GM19468 (cell line): ENCODE measurements around the gene RORC.

Source experiments
- ATAC-seq: cut with Tn5 transposase; IDR thresholded peaks from one replicate; pipeline ENCODE4 v1.9.1; 2021; ENCODE audit warnings: mild to moderate bottlenecking, moderate library complexity, moderate number of reproducible peaks; ENCODE audit not compliant: unreplicated experiment; ENCODE audit errors: extremely low read depth

RORC gene

DNA sequence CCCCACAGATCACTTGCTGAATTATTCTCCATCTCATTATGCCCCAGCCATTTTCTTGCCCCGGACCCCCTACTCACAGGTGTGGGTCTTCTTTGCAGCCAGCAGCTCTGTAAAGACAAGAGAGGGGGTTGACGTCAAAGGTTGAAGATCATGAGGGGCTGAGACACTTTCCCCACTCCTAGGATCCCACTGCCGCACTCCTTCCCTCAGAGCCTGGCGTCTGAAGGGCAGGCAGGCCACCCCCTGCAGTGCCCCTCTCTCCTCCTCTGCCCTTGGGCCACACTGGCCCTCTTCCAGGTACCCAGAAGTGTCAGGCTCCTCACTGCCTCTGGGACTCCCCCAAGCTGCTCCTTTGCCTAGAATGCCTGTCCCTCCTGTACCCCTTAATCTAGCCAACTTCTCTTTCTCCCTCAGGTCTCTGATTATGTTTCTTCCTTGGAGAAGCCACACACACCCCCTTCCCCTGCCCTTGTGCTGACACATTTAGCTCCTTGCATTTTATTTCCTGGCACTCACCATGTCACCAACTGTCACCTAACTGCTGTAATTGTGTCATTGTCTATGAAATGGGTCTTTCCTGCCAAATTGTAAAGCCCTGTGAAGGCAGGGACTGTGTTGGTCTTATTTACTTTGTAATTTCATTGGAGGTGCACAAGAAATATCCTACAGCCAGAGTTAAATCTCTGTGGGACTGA, 2.1 kb downstream of the RORC start:
- ATAC-seq = no peak

DNA sequence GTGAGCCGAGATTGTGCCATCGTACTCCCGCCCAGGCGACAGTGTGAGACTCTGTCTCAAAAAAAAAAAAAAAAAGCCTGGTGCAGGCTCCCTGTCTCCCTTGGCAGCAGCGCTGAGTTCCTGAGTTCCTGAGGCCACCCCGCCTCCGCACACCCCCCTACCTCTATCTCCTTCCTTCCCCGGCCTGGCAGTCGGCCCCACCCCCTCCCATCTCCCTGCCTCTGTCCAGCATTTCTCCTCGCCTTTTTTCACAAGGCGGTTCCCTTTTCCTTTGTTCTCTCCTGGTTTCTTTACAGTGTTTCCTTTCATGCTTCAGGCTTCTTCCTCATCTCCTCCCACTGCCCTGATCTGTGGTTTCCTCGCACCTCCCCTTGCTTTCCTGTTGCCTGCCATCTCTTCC, 2.7 kb downstream of the RORC start:
- ATAC-seq = no peak

GRCh38 chr1:151827853-151828252, 3.7 kb downstream of the RORC start:
- ATAC-seq = no peak

GRCh38 chr1:151825751-151826660, 5.6 kb downstream of the RORC start:
- ATAC-seq = no peak

DNA sequence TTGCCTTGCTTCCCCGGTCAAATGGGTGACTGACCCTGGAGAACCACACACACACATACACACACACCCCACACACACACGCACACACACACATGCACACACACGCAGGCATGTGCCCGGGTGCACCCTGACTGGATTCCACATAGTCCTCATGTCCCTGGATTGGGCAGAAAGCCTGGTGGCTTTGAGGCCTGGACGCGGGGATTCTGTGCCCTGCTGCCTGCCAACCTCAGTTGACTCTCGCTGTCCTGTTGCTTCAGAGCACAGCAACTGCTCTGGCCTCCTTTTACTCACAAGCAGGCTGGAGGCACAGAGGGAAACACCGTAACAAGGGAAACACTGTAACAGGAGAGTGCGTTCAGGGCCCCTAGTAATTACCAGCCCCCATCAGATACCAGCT, 6.4 kb downstream of the RORC start:
- ATAC-seq = no peak

DNA sequence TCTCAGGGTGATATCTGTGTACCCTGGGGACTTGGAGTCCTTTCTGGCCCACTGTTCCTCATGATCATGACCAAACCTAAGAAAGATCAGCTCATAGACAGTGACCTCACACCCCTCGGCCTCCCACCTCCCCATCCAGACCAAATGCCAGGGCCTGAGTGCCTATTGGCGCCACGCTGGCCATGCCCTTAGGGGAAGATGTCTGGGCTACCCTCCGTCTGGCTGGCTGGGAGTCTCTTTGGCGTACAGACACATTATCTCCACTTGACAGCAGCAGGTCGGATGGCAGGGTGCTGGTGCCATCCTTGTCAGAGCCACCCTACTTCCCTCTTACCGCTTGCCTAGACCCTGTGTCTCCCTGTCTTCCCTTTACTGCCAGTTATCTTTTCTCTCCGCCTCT, 8.4 kb downstream of the RORC start:
- no peak for ATAC-seq

DNA sequence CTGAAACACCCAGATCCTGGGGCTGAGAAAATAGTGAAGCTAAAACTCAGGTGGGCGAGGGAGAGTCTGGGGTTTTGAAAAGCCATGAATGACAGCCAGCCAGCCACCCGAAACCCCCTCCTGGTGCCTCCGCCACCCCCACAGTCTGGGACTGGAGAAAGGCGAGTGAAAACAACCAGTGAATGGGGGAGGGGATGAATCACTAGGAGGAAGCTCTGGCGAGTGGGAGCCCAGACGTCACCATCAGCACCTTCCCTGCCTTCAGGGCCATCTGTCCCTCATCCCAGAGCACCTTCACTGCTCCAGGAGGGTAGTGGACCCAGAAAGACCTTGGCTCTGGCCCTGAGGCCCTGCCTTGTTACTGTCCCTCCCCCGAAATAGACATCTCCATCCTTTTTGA, 9.2 kb downstream of the RORC start:
- no peak for ATAC-seq

DNA sequence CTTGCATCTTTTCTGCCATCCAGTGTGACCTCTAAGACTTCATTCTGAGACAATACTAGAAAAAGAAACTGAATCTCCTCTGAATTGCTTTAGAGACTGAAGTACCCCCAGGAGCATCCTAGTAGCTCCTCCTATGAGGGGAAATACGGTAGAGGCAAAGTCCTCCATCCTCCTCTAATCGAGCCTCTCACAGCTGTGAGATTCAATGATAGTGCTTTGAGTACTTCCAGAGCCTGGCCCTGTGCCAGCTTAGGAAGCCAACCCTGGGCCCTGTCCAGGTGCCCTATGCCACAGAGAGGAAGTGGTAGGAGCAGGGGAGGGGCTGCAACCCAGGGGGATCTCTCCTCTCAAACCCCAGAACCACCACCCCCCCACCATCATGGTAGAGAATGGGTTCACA, 10.7 kb downstream of the RORC start:
- no peak for ATAC-seq

- ATAC-seq = no peak
These were observed 11.5 kb downstream of the RORC start for GRCh38 chr1:151819976-151820623.

GRCh38 chr1:151819227-151819835, 12.3 kb downstream of the RORC start:
- ATAC-seq = no peak

GRCh38 chr1:151817353-151817730, 14.3 kb downstream of the RORC start:
- ATAC-seq = no peak

DNA sequence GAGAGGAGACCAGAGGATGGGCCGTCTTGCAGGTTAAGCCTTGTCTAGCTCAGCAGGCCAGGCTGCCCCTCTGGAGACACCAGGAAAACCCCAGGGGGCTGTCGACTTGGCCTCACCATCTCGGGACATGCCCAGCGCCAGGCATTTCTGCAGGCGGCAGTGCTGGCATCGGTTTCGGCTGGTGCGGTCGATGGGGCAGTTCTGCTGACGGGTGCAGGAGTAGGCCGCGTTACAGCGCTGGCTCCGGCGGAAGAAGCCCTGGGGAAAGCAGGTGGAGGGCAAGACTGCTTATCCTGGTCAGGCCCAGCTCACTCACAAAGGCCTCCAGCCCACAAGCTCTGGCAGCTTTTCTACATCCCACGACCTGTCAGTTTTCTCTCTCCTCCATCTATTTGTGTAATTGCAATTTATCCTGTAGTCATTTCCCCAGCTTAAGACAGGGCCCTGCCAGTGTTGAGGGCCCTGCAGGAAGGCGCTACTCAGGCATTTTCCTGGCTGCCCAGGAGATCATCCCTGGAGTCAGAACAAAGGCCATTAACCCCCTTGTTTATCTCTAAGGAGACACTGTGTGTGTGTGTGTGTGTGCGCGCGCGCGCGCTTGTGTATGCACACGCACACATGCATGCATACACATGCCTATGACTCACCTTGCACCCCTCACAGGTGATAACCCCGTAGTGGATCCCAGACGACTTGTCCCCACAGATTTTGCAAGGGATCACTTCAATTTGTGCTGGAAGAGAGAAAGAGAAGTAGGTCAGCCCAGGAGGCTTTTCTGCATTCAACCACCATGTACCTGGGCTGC, 14.9 kb downstream of the RORC start:
- no peak for ATAC-seq

- no peak for ATAC-seq
These were observed 15.8 kb downstream of the RORC start for GRCh38 chr1:151815716-151816327.

- ATAC-seq = no peak
These were observed 16.5 kb downstream of the RORC start for GRCh38 chr1:151814971-151815545.

DNA sequence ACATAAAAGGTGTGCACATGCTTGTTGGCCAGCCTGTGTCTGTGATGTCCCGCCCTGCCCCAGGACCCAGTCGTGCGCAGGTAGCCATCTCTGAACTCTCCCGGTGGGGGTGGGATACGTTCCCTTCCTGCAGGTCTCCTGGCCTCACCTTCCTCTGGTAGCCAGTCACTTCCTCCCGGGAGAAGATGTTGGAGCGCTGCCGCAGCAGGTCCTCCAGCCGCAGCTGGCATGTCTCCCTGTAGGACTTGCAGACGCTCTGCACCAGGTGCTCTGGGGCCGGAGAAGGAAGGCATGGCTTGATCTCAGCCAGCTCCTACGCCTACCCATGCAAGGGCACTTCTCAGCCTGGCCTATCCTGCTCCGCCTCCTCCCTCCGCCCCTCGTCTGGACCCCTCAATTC, 17.2 kb downstream of the RORC start:
- no peak for ATAC-seq

DNA sequence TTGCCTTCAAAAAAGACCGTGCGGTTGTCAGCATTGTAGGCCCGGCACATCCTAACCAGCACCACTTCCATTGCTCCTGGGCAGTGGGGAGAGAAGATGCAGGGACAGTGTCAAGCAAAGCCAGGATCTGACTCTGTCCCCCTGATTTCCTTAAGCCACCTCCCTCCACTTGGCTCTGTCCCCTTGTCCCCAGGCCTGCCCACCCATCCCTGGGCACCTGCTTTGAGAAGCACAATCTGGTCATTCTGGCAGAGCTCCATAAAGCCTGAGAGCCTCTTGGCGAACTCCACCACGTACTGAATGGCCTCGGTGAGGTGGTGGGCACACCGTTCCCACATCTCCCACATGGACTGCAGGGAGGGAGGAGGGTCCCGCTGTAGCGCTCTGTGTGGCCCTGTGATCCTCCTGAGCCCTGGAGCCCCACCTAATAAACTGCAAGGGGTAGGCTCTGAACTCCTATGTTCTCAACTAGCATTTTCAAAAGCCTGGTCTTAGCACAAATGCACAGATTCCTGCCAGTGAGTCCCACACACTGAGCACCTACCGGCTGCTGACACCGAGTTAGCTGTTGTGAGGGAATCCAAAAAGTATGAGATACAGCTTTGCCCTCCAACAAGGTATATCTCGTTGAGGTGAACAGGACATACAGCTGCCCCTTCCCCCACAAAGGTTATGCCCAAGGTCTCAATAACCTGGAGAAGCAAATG, 18.2 kb downstream of the RORC start:
- no peak for ATAC-seq

GRCh38 chr1:151811181-151811580, 20.4 kb downstream of the RORC start:
- ATAC-seq = no peak

GRCh38 chr1:151809985-151810556, 21.5 kb downstream of the RORC start:
- no peak for ATAC-seq
